Effector memory CD4-positive, alpha-beta T cell (primary cell): ENCODE data around the gene IKZF3.
"Not testable (repeated sequence)": the region's sequence is repeated elsewhere in the genome, so short reads cannot be mapped to it uniquely, and the experiment has no call there.

Experiments
- DNase-seq, 3 donors: peaks; one replicate each; pipeline ENCODE4 v3.0.0-alpha.2; 2020
- H3K27ac ChIP-seq: 2 replicates; pipeline ENCODE4 v1.7.0; 2013; ENCODE audit warnings: mild to moderate bottlenecking, low read length, moderate library complexity; ENCODE audit not compliant: insufficient read depth, poor library complexity, severe bottlenecking
- H3K27me3 ChIP-seq: replicated peaks from 2 replicates; pipeline ENCODE4 v1.7.0; 2013; ENCODE audit warnings: mild to moderate bottlenecking, low read length; ENCODE audit not compliant: insufficient read depth, control insufficient read depth, poor library complexity, severe bottlenecking
- H3K36me3 ChIP-seq: 2 replicates; pipeline ENCODE4 v1.7.0; 2013; ENCODE audit warnings: mild to moderate bottlenecking, low read length, moderate library complexity; ENCODE audit not compliant: control insufficient read depth, insufficient read depth
- H3K4me1 ChIP-seq: 2 replicates; pipeline ENCODE4 v1.7.0; 2013; ENCODE audit warnings: low read length, mild to moderate bottlenecking; ENCODE audit not compliant: control insufficient read depth, insufficient read depth, poor library complexity, severe bottlenecking
- H3K4me3 ChIP-seq: 2 replicates; pipeline ENCODE4 v1.7.0; 2013; ENCODE audit warnings: low read length, low read depth, mild to moderate bottlenecking; ENCODE audit not compliant: insufficient read depth, poor library complexity, severe bottlenecking
- H3K9me3 ChIP-seq: 2 replicates; pipeline ENCODE4 v1.7.0; 2013; ENCODE audit warnings: mild to moderate bottlenecking, low read length, moderate library complexity; ENCODE audit not compliant: control insufficient read depth

IKZF3 gene

GRCh38 chr17:39863244-39863917 lies 731 bp downstream of the IKZF3 start:
- H3K27me3 ChIP-seq = no peaks in the 10 kb centered on the region

GRCh38 chr17:39861235-39861634 lies 2.9 kb downstream of the IKZF3 start:
- H3K4me1 ChIP-seq = peaks cover 14% of the 10 kb centered on the region
- no peaks in the 10 kb centered on the region for H3K9me3 ChIP-seq
- no peaks in the 10 kb centered on the region for H3K36me3 ChIP-seq
- peak overlapping the region; percentile 20 for H3K4me3 ChIP-seq
- no peaks in the 10 kb centered on the region for H3K27me3 ChIP-seq
- DNase-seq = no peak
- peak overlapping the region; percentile 91 for H3K27ac ChIP-seq

More at GRCh38 chr17:39863244-39863917, 731 bp downstream of the IKZF3 start:
- Histone ChIP-seq H3K4me3 (peak overlapping the region; percentile 59), H3K9me3 (no peaks in the 10 kb centered on the region), H3K4me1 (peaks cover 21% of the 10 kb centered on the region), H3K27ac (peak overlapping the region; percentile 91), H3K36me3 (no peaks in the 10 kb centered on the region)
- no peak for DNase-seq

- not testable (repeated sequence) for DNase-seq, H3K36me3 ChIP-seq, H3K27ac ChIP-seq, H3K4me1 ChIP-seq, H3K9me3 ChIP-seq, H3K4me3 ChIP-seq, H3K27me3 ChIP-seq
These were observed 8.0 kb downstream of the IKZF3 start for GRCh38 chr17:39855911-39856649.

- Histone ChIP-seq H3K4me3 (no peak overlapping the region), H3K27me3 (no peaks in the 10 kb centered on the region), H3K9me3 (no peaks in the 10 kb centered on the region), H3K36me3 (no peaks in the 10 kb centered on the region), H3K4me1 (no peaks in the 10 kb centered on the region), H3K27ac (no peak overlapping the region)
- no peak for DNase-seq
These were observed 9.2 kb downstream of the IKZF3 start for GRCh38 chr17:39854909-39855308.

GRCh38 chr17:39852239-39852638 lies 11.9 kb downstream of the IKZF3 start:
- Histone ChIP-seq H3K27me3 (no peaks in the 10 kb centered on the region), H3K4me1 (peaks cover 9% of the 10 kb centered on the region), H3K9me3 (no peaks in the 10 kb centered on the region), H3K4me3 (no peak overlapping the region), H3K27ac (no peak overlapping the region), H3K36me3 (no peaks in the 10 kb centered on the region)
- no peak for DNase-seq

- H3K27ac ChIP-seq, H3K9me3 ChIP-seq, DNase-seq, H3K36me3 ChIP-seq, H3K4me3 ChIP-seq, H3K27me3 ChIP-seq: not testable (repeated sequence)
- peaks cover 10% of the 10 kb centered on the region for H3K4me1 ChIP-seq
These were observed 13.9 kb downstream of the IKZF3 start for GRCh38 chr17:39850186-39850585.

- H3K4me1 ChIP-seq = peaks cover 16% of the 10 kb centered on the region
- no peak overlapping the region for H3K27ac ChIP-seq
- no peaks in the 10 kb centered on the region for H3K9me3 ChIP-seq
- H3K4me3 ChIP-seq = no peak overlapping the region
- H3K36me3 ChIP-seq = no peaks in the 10 kb centered on the region
- no peak for DNase-seq
- H3K27me3 ChIP-seq = no peaks in the 10 kb centered on the region
These were observed 15.5 kb downstream of the IKZF3 start for GRCh38 chr17:39848600-39848999.

- H3K27ac ChIP-seq = no peak overlapping the region
- H3K36me3 ChIP-seq = no peaks in the 10 kb centered on the region
- H3K27me3 ChIP-seq = no peaks in the 10 kb centered on the region
- H3K9me3 ChIP-seq = no peaks in the 10 kb centered on the region
- H3K4me3 ChIP-seq = no peak overlapping the region
- no peak for DNase-seq
- H3K4me1 ChIP-seq = peaks cover 16% of the 10 kb centered on the region
These were observed 17.9 kb downstream of the IKZF3 start for GRCh38 chr17:39846205-39846604.

- Histone ChIP-seq H3K9me3 (no peaks in the 10 kb centered on the region), H3K4me3 (no peak overlapping the region), H3K36me3 (no peaks in the 10 kb centered on the region), H3K4me1 (peaks cover 16% of the 10 kb centered on the region), H3K27me3 (no peaks in the 10 kb centered on the region), H3K27ac (no peak overlapping the region)
- DNase-seq = no peak
These were observed 18.9 kb downstream of the IKZF3 start for GRCh38 chr17:39845052-39845846.
